Activated naive CD4-positive, alpha-beta T cell (primary cell): ENCODE measurements around the gene GNA12.
"Not testable (repeated sequence)": the region's sequence is repeated elsewhere in the genome, so short reads cannot be mapped to it uniquely, and the experiment has no call there.

Experiments
- DNase-seq, 4 experiments: peaks; one replicate each; lab custom pipeline; 2025; lab: John Stamatoyannopoulos, UW

Gene GNA12

DNA sequence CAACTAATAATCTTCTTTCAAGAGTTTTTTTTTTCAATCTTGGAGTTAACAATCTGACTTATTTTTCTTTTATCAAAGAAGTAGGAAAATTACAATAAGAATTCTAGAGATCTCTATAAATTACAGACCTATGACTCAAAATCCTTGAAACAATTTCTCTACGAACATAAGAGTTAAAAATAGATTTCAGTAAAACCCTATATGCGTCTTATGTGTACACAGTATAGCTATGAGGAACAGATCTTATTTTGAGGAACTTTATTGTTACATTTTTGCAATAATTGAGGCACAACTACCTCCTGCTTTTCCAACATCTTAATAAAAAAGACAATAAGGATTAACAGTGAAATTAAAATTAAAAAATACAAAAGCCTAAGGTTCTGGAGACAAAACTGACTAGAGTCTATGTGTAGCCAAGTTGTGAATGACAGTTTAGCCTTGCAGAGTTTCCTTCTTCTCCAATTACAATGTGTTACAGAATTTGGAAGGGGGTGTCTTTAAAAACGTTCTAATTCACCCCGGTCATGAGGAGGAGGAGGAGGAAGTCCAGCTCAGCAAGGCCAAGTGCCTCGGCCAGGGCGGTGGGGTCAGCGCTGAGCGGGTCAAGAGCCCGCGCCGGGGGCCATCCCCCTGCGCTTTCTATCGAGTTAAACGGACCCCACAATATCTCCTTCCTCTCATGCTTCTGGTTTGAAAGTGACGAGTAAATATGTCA, 115.6 kb downstream of the GNA12 start:
- no peak for DNase-seq

DNA sequence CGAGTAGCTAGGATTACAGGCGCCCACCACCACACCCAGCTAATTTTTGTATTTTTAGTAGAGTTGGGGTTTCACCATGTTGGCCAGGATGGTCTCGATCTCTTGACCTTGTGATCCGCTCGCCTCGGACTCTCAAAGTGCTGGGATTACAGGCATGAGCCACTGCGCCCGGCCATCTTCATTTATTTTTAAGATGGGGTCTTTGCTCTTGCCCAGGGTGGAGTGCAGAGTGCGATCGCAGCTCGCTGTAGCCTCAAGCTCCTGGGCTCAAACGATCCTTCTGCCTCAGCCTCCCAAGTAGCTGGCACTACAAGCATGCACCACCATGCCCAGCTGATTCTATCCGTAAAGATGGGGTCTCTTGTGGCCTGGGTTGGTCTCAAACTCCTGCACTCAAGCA, 116.9 kb downstream of the GNA12 start:
- DNase-seq: not testable (repeated sequence)

DNA sequence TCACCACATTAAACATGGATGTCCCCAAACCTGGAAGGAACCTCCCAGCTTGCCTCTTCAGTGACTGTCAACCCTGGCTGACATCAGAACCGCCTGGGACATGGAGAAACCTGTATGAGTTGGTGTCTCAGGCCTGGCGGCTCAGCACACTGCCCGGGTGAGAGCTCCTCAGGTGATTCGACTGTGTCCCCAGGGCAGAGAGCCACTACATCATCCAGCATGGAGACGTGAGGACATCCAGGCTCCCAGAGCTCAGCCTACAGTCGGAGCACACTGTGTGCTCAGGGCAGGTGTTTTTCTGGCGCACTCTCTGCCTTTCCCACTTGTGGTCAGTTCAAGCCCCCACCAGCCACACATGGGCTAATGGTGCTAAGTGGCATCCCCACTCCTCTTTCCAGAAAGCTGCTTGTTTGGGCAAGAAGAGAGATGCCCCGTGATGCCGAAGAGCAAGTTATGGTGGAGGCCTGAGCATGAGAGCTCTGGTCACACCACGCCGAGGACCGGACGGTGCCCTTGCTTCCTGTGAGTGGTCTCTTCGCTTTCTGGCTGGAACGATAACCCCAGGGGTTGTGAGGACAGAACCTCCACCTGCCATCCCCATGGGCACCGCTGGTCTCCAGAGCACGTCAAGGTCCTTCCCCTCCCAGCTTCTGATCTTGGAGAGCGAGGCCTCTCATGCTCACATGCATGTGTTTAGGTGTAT, 117.6 kb downstream of the GNA12 start:
- DNase-seq: no peak

DNA sequence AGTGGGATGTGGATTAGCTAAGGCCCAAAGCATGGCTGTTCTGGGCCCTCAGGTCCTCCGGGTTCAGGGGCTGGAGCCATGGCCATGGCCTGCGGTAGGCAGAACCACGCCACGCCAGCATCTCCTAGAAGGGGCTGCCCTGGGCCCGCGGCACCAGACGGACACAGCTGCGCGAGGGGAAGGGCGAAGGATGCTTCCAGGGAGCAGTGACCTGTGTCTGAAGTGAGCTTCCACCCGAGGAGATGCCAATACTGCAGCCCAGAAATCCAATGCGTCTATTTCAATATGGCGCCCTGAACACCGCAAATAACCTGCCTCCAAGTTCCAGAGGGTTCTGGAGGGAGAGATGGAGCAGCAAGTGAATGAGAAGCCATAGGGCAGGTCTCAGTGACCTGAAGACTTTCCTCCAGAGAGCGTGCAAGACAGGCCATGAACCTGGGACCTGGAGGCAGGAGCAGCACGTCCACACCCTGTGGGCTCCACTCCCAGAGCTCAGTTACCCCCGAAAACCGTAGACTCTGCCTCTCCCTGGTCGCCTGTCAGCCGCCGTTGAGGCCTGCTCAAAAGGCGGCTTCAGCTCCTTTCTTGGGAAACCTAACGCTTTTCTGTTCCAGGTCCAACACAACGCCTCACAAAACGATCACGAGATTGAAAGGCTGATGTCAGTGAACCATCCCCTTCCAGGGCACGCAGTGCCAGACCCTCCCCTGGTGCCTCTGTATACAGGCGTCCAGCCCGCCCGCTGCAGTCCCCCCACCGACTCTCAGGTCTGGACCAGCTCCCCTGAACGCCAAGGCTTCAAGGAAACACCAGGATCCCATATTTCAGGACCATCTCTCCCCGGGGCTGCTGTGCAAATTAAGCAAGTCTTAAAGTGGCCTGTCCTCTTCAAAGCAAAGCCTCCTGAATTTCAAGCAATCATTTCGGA, 118.7 kb downstream of the GNA12 start:
- no peak for DNase-seq

DNA sequence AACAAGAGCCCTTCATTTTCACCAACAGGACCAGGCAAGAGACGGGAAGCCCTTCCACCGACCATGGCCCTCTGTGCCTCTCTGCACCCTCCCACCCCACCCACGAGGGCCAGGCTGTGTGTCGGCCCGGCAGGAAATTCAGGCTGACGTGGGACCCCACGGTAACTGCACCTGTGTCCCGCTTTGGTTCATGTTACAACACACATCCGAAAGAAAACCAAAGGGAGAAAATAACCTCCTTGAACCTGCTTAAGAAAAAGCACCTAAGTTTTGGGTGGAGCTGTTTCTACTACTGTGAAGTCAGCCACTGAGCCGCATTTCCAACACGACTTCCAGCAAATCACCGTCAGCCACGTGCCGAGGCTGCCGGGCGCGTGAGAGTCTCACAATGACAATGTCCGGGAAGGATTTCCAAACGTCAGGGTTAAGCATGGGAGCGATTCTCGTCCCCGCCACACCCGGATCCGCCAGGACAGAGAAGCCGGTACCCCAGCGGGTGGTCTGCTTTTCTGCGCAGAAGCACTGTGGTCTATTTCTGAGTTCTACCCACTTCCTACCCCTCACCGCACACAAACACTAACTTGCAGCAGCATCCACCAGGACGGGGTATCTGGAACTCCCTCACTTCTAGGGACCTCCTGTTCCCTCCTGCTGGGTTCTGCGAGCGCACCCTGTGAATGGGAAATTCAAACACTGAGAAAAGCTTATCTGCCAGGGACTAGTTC, 119.5 kb downstream of the GNA12 start:
- DNase-seq: no peak

DNA sequence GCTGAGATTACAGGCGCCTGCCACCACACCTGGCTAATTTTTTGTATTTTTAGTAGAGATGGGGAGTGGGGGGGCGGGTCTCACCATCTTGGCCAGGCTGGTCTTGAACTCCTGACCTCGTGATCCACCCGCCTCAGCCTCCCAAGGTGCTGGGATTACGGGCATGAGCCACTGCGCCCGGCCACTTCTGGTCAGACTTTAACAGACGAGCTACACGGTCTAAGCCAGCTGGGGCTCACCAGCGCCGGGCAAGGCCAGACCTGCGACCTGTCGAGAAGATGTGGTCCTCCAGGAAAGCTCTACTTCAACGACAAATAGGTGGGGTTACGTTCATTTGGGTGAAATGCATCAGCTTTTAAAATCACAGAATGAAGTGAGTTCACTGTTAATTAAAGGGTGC, 120.1 kb downstream of the GNA12 start:
- DNase-seq: not testable (repeated sequence)

DNA sequence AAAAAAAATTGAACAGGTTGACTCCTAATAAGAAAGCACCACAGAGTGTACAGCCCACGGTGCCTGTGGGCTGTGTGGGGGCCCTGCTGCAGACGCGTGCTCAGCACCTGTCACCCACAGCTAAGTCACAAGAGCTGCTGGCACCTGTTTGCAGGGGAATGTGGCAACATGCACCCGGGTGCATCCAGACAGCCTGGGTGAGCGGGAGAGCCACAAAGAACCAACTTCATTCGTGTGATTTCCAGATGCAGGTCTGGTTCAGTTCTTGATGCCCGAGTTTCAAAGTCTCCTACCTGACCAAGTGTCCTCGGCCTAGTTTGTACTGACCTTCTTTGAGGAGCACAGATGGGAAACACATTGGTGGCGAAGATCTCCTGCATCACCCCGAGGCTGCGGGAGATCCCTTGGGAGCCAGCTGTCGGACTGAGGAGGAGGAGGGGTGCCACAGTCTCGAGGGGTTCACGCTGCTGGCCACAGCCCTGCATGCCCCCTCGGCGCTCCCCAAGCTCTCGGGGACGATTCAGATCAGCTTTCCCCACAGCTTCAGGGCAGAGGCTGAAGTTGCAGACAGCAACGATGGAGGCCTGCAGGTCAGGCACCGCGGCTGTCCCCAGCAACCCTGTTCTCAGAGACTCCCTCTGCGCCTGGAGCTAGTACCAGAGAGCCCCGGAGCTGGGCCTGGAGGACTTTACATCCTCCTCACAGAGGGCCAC, 120.8 kb downstream of the GNA12 start:
- no peak for DNase-seq

DNA sequence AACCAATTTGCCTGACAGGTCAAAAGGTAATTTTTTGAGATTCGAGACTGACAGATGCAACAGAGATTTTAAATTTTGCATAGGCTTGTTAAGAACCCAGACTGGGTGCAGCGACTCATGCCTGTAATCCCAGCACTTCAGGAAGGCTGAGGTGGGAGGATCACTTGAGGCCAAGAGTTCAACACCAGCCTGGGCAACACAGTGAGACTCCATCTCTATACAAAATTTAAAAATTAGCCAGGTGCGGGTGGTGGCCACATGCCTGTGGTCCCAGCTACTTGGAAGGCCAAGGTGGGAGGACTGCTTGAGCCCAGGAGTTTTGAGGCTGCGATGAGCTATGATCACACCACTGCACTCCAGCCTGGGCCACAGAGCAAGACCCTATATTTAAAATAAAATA, 121.5 kb downstream of the GNA12 start:
- no peak for DNase-seq

DNA sequence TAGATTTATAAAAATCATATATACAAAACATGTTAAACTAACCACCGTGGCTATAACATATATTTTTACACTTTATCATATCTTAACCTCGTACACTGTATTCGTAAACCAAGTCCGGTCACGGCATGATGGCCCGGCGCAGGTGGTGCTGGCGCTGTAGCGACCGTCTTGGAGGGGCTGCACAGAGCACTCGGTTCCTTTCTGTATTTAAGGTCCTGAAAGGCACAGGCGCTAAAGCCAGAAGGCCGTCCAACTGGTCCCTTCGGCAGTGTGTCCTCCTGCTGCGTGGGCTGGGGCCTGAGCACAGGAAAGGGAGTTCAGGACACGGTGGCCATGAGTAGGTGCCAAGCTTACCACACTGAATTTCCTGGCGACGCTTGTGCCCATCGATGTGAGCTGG, 122.3 kb downstream of the GNA12 start:
- no peak for DNase-seq

DNA sequence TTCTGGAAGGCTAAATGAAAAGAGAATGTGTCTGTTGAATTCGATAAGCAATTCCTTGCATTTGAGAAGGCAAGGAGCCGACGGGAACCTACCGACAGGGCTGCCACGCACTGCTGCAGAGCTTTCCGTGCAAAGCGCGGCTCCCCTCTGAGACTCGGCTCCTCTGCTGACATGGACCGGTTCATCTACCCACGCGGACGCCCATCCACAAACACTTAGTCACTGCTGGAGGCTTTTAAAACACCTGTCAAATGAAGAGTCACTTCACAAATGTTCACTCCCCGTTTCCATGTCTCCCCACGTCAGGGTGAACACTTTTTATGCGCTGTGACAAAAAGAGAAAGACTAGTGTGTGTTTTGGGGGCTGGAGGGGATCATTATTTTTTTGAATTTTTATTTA, 124.1 kb downstream of the GNA12 start:
- DNase-seq: no peak

DNA sequence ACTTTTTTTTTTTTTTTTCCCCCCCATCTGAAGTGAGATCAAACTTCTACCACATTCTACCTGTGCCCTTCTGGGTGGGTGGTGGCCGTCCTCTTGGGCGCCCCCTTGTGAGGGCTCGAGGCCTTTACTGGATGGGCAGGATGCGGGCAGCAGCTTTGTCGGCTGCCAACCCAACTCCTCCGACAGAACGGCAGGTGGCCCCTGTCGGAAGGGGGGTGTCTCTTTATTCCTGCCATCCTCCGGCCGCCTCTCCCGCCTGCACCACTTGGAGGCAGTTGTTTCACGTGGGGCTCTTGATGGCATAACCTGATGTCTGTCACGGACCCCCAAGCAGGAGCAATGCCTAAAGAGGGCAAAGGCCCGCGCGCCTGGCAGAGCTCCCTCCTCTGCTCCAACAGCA, 125.1 kb downstream of the GNA12 start:
- DNase-seq: peak in 3 of 4 experiments; percentile 29 to 66 (median 33)

DNA sequence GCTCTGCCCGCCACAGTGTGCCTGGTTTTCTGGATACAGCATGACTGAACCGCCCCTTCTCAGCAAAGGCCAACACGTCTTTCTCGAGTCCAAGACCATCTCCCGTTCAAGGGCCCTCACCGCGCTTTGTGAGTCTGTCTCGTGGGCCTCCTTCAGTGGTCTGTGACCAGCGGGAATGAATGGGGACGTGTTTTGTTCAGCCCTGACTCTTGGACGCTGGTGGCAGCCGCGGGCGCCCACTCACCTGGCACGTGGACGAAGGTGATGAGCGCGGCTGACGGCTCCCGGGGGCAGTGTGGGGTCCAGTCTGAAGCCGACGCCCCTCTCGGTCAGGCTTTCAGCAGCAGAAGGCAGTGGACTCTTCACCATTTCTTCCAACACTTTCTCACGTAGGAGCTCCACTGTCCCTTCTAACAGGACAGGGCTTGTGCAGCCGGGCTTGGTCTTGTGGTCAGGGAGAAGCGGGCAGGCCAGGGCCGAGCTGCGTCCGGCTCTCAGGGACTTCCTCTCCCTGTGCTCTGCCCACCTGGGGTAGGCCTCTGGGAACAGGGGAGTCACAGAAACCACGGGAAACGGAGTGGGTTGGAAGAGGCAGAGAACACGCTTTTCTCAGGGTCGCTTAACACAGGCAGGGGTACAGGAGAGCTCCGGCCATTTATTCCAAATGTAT, 125.7 kb downstream of the GNA12 start:
- DNase-seq: no peak

DNA sequence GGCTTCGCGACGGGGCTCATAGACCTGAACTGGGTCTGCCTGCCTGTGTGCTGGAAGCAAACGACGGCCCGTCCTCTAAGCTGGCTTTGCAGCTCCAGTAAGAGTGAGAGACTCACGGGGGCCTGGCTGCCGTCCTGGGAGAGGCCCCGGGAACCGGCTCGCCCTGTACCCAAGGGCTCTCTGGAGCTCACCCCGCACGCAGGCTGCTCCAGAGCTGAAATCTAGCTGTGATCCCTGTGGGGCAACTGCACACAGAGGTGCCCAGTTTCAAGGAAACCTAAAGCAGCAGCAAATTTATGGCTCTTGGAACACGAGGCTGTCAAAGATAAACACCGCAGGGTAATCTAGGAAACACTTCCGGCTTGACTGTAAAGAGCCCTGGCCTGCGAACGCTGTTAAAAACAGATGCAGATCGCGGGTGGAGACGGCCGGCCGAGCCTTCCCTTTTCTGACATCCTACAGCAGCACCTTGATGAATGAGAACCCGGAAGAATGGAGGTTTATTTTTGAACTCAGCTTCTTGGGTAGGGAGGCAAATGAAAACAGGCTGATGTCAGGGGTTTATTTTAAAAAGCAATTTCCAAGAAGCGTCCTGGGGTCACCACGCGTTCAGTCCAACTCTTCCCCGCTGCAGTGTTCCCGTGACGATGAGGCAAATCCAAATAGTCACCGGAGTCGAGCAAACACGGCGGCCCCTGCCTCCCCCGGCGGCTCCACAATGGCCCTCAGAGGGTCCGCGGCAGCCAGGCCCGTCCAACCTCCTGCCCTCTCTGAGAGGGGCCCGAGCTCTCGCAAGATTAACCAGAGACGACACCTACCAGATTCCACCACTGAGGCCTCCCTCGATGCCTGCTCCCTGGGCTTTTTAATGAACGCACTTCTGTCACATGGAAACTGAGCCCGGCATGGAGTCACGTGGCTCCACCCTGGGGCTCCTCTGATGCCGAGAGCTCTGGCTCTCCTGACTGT, 126.5 kb downstream of the GNA12 start:
- peak in 1 of 4 experiments; percentile 10 for DNase-seq

DNA sequence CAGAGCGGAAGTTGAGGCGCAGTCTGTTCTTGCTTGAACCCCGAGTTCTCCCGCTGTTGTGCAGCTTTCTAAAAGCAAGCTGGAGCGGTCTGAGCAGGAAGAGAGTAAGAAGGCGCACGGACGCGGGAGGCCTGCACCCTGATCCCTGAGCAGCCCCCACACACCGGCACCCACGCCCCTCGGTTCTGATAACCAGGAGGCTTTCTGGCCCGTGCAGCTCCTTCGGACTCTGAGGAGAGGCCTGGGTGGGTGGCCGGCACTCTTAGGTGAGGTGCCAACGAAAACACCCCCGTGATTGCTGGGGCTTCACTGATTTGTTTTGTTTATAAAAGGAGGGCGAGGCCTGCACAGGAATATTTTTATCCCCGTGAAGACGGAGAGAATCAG, 127.2 kb downstream of the GNA12 start:
- DNase-seq: no peak

DNA sequence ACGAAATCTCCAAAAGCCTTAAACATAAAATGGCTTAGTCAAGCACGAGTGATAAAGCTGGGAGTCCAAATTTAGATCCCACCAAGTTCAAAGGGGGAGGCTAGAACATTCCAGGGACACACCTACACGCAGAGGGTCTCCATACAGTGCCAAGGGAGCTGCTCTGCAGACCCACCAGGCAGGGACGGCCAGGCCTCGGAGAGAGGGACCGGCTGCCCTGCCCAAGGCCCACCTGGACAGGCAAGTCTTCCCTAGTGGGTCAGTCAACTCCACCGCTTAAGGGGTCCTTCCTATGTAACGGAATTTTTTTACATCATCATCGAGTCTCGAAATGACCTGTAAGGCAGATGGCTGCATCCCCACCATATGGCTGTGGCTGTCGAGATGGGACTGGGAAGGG, 127.6 kb downstream of the GNA12 start:
- no peak for DNase-seq

DNA sequence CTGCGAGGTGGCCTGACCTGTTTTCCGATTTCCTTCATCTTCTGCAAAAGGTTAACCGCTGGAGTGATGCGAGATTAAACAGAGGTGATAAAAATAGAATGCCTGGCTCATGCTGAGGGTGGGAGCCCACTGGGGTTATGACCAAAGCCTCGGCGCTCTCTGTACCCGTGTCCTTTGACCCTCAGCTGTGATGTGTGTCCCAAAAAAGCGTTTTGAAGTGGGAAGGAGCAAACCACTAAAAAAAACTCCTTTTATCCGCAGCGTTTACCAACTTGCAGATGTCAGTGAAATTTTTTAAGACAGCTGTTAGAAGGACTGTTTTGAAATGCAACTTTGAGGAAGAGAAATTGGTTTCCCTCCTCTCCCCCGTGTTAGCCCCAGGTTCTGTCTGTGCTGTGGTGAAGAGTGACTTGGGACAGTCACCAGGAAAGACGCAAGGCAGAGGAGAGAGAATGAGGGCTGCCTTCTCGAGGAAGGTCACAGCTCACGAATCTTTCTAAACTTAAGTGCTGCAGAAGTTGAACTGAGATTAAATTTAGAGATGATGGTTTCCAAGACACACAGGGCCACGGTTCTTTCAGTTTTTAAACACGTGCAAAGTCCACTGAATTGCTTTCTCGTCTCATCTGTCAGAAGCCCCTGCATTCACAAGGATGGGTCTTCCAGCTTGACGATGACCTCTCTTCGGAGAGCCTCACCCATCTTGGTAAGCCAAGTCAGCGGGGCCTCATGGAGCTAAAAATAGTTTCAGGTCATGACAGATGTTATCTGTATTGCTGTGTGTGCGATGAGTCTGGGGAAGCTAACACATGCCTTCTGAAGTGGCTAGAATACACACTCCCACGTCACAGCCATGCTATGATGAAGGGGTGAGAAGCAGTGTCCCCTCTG, 128.5 kb downstream of the GNA12 start:
- DNase-seq: peak in 1 of 4 experiments; percentile 23

DNA sequence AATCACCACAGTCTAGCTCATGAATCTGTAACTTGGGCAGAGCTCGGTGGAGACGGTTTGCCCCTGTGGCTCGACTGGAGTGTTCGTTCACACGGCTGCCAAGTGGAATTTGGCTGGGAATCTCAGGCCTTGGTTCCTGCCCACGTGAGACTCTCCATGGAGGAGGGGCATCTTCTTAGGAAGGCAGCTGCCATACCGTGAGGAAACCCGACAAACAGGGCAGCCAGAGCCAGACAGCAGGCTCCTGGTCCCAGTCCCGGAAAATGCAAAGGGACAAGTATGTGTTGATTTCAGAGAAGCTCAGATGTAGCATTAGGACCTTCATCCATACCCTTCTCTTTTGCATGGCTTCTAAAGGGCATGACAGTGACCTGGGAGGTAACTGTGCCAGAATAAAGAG, 129.5 kb downstream of the GNA12 start:
- DNase-seq: no peak

DNA sequence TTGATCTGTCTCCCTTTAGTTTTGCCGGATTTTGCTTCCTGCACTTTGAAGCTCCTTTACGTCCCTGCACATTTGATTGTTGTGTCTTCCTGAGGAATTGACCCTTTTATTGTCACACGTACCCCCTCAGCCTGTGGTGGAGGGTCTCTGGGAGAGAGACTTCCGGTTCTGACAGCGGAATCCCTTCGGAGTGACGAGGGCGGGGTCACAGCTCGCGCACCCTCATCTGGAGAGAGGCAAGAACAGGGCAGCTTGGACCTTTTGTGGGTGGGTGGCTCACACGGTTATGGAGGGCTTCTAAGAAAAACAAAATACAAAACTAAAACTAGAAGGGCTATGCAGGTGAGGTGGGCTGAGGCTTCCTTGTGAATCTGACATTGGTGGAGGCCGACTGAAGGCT, 130.1 kb downstream of the GNA12 start:
- DNase-seq: no peak

DNA sequence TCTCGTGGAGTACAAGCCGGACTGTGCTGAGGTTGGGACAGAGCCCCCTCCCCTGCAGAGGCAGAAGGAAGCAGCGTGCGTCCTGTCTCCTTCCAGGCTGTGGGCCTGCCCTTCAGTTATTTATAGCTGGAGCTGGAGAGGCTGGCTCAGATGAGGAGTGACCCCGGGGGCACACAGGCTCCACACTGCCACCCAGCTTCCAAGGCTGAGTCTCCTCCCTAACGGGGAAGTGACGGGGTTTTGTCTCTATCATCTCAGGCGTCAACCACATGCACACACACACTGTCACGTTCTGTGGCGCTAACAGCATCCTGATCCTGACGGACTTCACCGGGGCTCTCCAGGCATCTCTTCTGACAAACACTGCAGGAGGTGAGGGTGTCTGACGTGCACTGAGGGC, 130.7 kb downstream of the GNA12 start:
- no peak for DNase-seq
